Esophagus squamous epithelium (tissue), 4 donors: ENCODE data around the gene MYOD1.

Experiments used
- POLR2A ChIP-seq, 4 donors: fragments of 450-650 bp; IDR thresholded peaks; one replicate each; pipeline ENCODE4 v1.6.1; 2017; ENCODE audit warnings: antibody characterized with exemption in 4 of 4, mild to moderate bottlenecking in 4 of 4, moderate library complexity in 3 of 4
- TF ChIP-seq, protein P1 (sequence below), 6 experiments: fragments of 450-650 bp in 4 of 6; fragments of 200-600 bp in 2 of 6; sonication (generic) in 2 of 6; IDR thresholded peaks; one replicate each; pipeline ENCODE4 v1.5.1; 2016 to 2019; ENCODE audit warnings: antibody characterized with exemption in 6 of 6, mild to moderate bottlenecking in 4 of 6, moderate library complexity in 4 of 6

- TF ChIP-seq POLR2A (IDR thresholded peaks at IDR 0.05) = no peak
- TF ChIP-seq, protein P1, sequence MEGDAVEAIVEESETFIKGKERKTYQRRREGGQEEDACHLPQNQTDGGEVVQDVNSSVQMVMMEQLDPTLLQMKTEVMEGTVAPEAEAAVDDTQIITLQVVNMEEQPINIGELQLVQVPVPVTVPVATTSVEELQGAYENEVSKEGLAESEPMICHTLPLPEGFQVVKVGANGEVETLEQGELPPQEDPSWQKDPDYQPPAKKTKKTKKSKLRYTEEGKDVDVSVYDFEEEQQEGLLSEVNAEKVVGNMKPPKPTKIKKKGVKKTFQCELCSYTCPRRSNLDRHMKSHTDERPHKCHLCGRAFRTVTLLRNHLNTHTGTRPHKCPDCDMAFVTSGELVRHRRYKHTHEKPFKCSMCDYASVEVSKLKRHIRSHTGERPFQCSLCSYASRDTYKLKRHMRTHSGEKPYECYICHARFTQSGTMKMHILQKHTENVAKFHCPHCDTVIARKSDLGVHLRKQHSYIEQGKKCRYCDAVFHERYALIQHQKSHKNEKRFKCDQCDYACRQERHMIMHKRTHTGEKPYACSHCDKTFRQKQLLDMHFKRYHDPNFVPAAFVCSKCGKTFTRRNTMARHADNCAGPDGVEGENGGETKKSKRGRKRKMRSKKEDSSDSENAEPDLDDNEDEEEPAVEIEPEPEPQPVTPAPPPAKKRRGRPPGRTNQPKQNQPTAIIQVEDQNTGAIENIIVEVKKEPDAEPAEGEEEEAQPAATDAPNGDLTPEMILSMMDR (IDR thresholded peaks at IDR 0.05) = no peak
Measured at GRCh38 chr11:17702876-17703275, 16.5 kb upstream of the MYOD1 start.
